Neuronal stem cell (in vitro differentiated cells): ENCODE measurements around the gene MOGAT2.

Source experiments
- DNase-seq: peaks from one replicate; pipeline ENCODE4 v3.0.0-alpha.2; 2013; ENCODE audit warnings: low spot score
- H2AFZ ChIP-seq: one replicate; pipeline ENCODE4 v1.6.1; 2013; ENCODE audit warnings: mild to moderate bottlenecking, low read length, inconsistent platforms
- H2AK5ac ChIP-seq: 2 replicates; pipeline ENCODE4 v1.6.1; 2013; ENCODE audit warnings: low read depth, mild to moderate bottlenecking, inconsistent platforms, low read length, moderate library complexity, mixed read lengths
- H2BK120ac ChIP-seq: 2 replicates; pipeline ENCODE4 v1.6.1; 2013; ENCODE audit warnings: low read depth, mild to moderate bottlenecking, inconsistent platforms, low read length, moderate library complexity, mixed read lengths
- H2BK12ac ChIP-seq: one replicate; pipeline ENCODE4 v1.6.1; 2013; ENCODE audit warnings: low read length, inconsistent platforms
- H2BK15ac ChIP-seq: 2 replicates; pipeline ENCODE4 v1.6.1; 2013; ENCODE audit warnings: mild to moderate bottlenecking, low read length, inconsistent platforms, mixed read lengths
- H2BK5ac ChIP-seq: one replicate; pipeline ENCODE4 v1.6.1; 2013; ENCODE audit warnings: inconsistent platforms, mild to moderate bottlenecking, low read length, moderate library complexity
- H3K14ac ChIP-seq: one replicate; pipeline ENCODE4 v1.6.1; 2013; ENCODE audit warnings: low read length, inconsistent platforms
- H3K18ac ChIP-seq: 2 replicates; pipeline ENCODE4 v1.6.1; 2013; ENCODE audit warnings: low read length, inconsistent platforms
- H3K23ac ChIP-seq: 2 replicates; pipeline ENCODE4 v1.6.1; 2013; ENCODE audit warnings: low read depth, mild to moderate bottlenecking, mixed read lengths, low read length, inconsistent platforms; ENCODE audit not compliant: poor library complexity
- H3K27ac ChIP-seq: replicated peaks from 3 replicates; pipeline ENCODE4 v1.5.1; 2013; ENCODE audit warnings: low read length, inconsistent platforms
- H3K27me3 ChIP-seq, 3 experiments: 2 replicates each; pipeline ENCODE4 v1.6.1; 2013; ENCODE audit warnings: low read length in 3 of 3, mild to moderate bottlenecking in 2 of 3, inconsistent platforms in 1 of 3, low read depth in 1 of 3, mixed read lengths in 1 of 3, moderate library complexity in 1 of 3; ENCODE audit not compliant: control insufficient read depth in 3 of 3, insufficient read depth in 3 of 3
- H3K36me3 ChIP-seq, 2 donors: replicated peaks in 1 of 2; 2 replicates each; pipeline ENCODE4 v1.6.1; 2013; ENCODE audit warnings: low read length in 2 of 2; ENCODE audit not compliant: control insufficient read depth in 2 of 2, insufficient read depth in 2 of 2
- H3K4ac ChIP-seq: 2 replicates; pipeline ENCODE4 v1.6.1; 2013; ENCODE audit warnings: inconsistent platforms, mild to moderate bottlenecking, low read length, moderate library complexity
- H3K4me1 ChIP-seq, 2 donors: 1 replicate in 1 of 2; 2 replicates in 1 of 2; pipeline ENCODE4 v1.6.1; 2013; ENCODE audit warnings: low read length in 2 of 2, low read depth in 1 of 2; ENCODE audit not compliant: control insufficient read depth in 2 of 2, insufficient read depth in 1 of 2
- H3K4me2 ChIP-seq: one replicate; pipeline ENCODE4 v1.6.1; 2013; ENCODE audit warnings: mild to moderate bottlenecking, low read length, inconsistent platforms; ENCODE audit not compliant: insufficient read depth, poor library complexity, severe bottlenecking
- H3K4me3 ChIP-seq, 2 donors: 2 replicates each; pipeline ENCODE4 v1.5.1; 2013; ENCODE audit warnings: low read length in 2 of 2, mild to moderate bottlenecking in 2 of 2, inconsistent platforms in 1 of 2, moderate library complexity in 1 of 2
- H3K79me1 ChIP-seq: one replicate; pipeline ENCODE4 v1.6.1; 2013; ENCODE audit warnings: low read depth, mild to moderate bottlenecking, inconsistent platforms, low read length, moderate library complexity
- H3K9ac ChIP-seq: one replicate; pipeline ENCODE4 v1.6.1; 2013; ENCODE audit warnings: mild to moderate bottlenecking, low read depth, low read length, inconsistent platforms; ENCODE audit not compliant: poor library complexity
- H3K9me3 ChIP-seq, 2 donors: replicated peaks in 1 of 2; 2 replicates each; pipeline versions ENCODE3 to v1.6.1; 2013; ENCODE audit warnings: low read length in 2 of 2, mild to moderate bottlenecking in 2 of 2, inconsistent platforms in 1 of 2, low read depth in 1 of 2, mixed read lengths in 1 of 2, moderate library complexity in 1 of 2; ENCODE audit not compliant: control insufficient read depth in 2 of 2, insufficient read depth in 1 of 2
- H4K8ac ChIP-seq: one replicate; pipeline ENCODE4 v1.6.1; 2013; ENCODE audit warnings: low read depth, mild to moderate bottlenecking, inconsistent platforms, low read length, moderate library complexity
- H4K91ac ChIP-seq: one replicate; pipeline ENCODE4 v1.6.1; 2013; ENCODE audit warnings: low read length, low read depth, mild to moderate bottlenecking, inconsistent platforms; ENCODE audit not compliant: poor library complexity
- WGBS, 2 donors: extraction: QIAGEN DNeasy Blood & Tissue Kit; methylation state at CpG; one replicate each; pipeline ENCODE4 v1.1.7; 2013; ENCODE audit warnings: missing lambda C conversion rate in 2 of 2, mixed read lengths in 1 of 2; ENCODE audit not compliant: insufficient read length in 2 of 2, insufficient replicate concordance in 1 of 2; ENCODE audit errors: extremely low coverage in 2 of 2; 5-methylcytosine and 5-hydroxymethylcytosine counted together

MOGAT2 gene

GRCh38 chr11:75714211-75714610 lies 3.4 kb upstream of the MOGAT2 start:
- Histone ChIP-seq H3K9ac (no peak overlapping the region), H3K23ac (no peak overlapping the region), H2AK5ac (no peak overlapping the region), H3K9me3 (peaks cover 0 to 2% of the 10 kb centered on the region in 2 donors), H3K18ac (no peak overlapping the region), H3K14ac (no peak overlapping the region), H3K79me1 (no peaks in the 10 kb centered on the region), H3K4me3 (no peak overlapping the region), H2BK15ac (no peak overlapping the region), H3K27ac (no peak overlapping the region), H2BK120ac (no peak overlapping the region), H4K8ac (no peak overlapping the region), H3K4ac (no peak overlapping the region), H3K4me2 (no peak overlapping the region), H2BK12ac (no peak overlapping the region), H4K91ac (no peak overlapping the region), H3K27me3 (peaks cover 0 to 23% (median 0%) of the 10 kb centered on the region in 3 experiments), H3K36me3 (no peaks in the 10 kb centered on the region), H2AFZ (no peak overlapping the region), H3K4me1 (peaks cover 0 to 3% of the 10 kb centered on the region in 2 donors), H2BK5ac (no peak overlapping the region)
- WGBS, 2 donors = no CpG with 5 or more reads among the region's 9 CpGs
- DNase-seq = no peak

DNA sequence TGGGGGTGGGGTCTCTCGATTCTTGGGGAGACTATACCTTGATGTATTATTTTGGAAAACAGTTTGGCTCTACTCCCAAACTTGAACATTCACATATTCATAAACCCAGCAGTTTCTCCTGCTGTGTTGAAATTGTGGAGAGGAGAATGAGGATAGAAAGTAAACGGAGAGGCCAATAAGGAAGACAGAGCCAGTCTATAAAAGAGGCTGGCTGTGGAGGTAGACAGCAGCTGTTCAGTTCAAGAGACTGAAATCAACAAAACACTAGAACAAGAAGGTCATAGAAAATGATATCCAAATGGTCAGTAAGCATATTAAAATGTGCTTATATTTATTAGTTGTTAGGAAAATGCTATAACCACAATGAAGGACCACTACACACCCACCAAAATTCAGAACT lies 1.9 kb upstream of the MOGAT2 start:
- Histone ChIP-seq H4K91ac (no peak overlapping the region), H3K14ac (no peak overlapping the region), H4K8ac (no peak overlapping the region), H2AFZ (no peak overlapping the region), H3K18ac (no peak overlapping the region), H3K4me1 (peaks cover 0 to 6% of the 10 kb centered on the region in 2 donors), H2BK12ac (no peak overlapping the region), H3K9me3 (no peaks in the 10 kb centered on the region), H3K27ac (no peak overlapping the region), H3K4ac (no peak overlapping the region), H3K4me3 (no peak overlapping the region), H3K27me3 (peaks cover 0 to 27% (median 0%) of the 10 kb centered on the region in 3 experiments), H3K9ac (no peak overlapping the region), H2BK15ac (no peak overlapping the region), H2BK120ac (no peak overlapping the region), H3K23ac (no peak overlapping the region), H3K4me2 (no peak overlapping the region), H3K79me1 (no peaks in the 10 kb centered on the region), H3K36me3 (no peaks in the 10 kb centered on the region), H2AK5ac (no peak overlapping the region), H2BK5ac (no peak overlapping the region)
- DNase-seq = no peak
- WGBS, 2 donors = no CpG with 5 or more reads among the region's 2 CpGs

DNA sequence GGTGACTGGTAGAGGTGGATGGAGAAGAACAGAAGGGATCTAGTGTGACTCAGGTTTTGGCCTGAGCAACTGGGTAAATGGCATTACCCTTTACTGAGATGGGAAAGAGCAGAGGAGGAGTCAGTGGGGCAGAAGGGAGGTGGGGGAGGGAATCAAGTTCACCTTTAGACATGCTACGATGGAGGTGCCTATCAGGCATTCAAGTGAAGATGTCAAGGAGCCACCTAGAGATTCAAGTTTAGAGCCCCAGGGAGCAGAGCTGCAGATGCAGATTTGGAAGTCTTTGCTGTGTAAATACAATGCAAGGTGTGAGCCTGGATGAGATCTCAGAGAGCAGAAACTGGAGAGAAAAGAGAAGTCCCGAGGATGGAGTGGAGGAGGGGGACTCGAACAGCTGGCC lies 979 bp upstream of the MOGAT2 start:
- Histone ChIP-seq H3K4ac (no peak overlapping the region), H3K36me3 (no peaks in the 10 kb centered on the region), H3K18ac (no peak overlapping the region), H3K14ac (no peak overlapping the region), H2BK15ac (no peak overlapping the region), H3K9me3 (no peaks in the 10 kb centered on the region), H3K4me3 (no peak overlapping the region), H2AFZ (no peak overlapping the region), H4K91ac (no peak overlapping the region), H4K8ac (no peak overlapping the region), H3K23ac (no peak overlapping the region), H2BK5ac (no peak overlapping the region), H3K27ac (no peak overlapping the region), H3K4me2 (no peak overlapping the region), H3K9ac (no peak overlapping the region), H2BK120ac (no peak overlapping the region), H3K79me1 (no peaks in the 10 kb centered on the region), H3K27me3 (peaks cover 0 to 27% (median 0%) of the 10 kb centered on the region in 3 experiments), H2BK12ac (no peak overlapping the region), H2AK5ac (no peak overlapping the region), H3K4me1 (peaks cover 0 to 6% of the 10 kb centered on the region in 2 donors)
- no peak for DNase-seq
- WGBS, 2 donors = no CpG with 5 or more reads among the region's 3 CpGs

GRCh38 chr11:75718419-75719339 lies 1.0 kb downstream of the MOGAT2 start:
- H3K9me3 ChIP-seq = no peaks in the 10 kb centered on the region
- no peak overlapping the region for H2AK5ac ChIP-seq
- H2BK12ac ChIP-seq = no peak overlapping the region
- H3K27me3 ChIP-seq = peaks cover 0 to 18% (median 0%) of the 10 kb centered on the region in 3 experiments
- peak overlapping the region; percentile 51 for H3K9ac ChIP-seq
- H2BK15ac ChIP-seq = no peak overlapping the region
- H3K27ac ChIP-seq = no peak overlapping the region
- H2AFZ ChIP-seq = peak overlapping the region; percentile 21
- DNase-seq = no peak
- H3K36me3 ChIP-seq = no peaks in the 10 kb centered on the region
- WGBS, 2 donors = no CpG with 5 or more reads among the region's 7 CpGs
- H3K4me2 ChIP-seq = no peak overlapping the region
- no peak overlapping the region for H2BK5ac ChIP-seq
- no peak overlapping the region for H3K4ac ChIP-seq
- no peak overlapping the region for H3K14ac ChIP-seq
- H3K23ac ChIP-seq = no peak overlapping the region
- peaks cover 0 to 6% of the 10 kb centered on the region in 2 donors for H3K4me1 ChIP-seq
- H2BK120ac ChIP-seq = peak overlapping the region; percentile 24
- no peak overlapping the region for H4K91ac ChIP-seq
- no peak overlapping the region for H4K8ac ChIP-seq
- H3K18ac ChIP-seq = peak overlapping the region; percentile 74
- H3K4me3 ChIP-seq = no peak overlapping the region
- no peaks in the 10 kb centered on the region for H3K79me1 ChIP-seq
